ENCODE results near the gene GATD1.
"Not testable (repeated sequence)": the region's sequence is repeated elsewhere in the genome, so short reads cannot be mapped to it uniquely, and the experiment has no call there.

Gene GATD1

GRCh38 chr11:761526-762108 lies 15.7 kb downstream of the GATD1 start:
- DNase-seq: no peak

GRCh38 chr11:760236-760635 lies 17.1 kb downstream of the GATD1 start:
- no peak for DNase-seq

GRCh38 chr11:749731-750130 lies 27.6 kb downstream of the GATD1 start:
- DNase-seq: no peak

- no peak for DNase-seq
These were observed 29.3 kb downstream of the GATD1 start for GRCh38 chr11:748007-748359.

GRCh38 chr11:747158-748006 lies 29.9 kb downstream of the GATD1 start, which contains the start of gene TALDO1:
Gene TALDO1 (plus strand): TSS chr11:747464. CDS start chr11:747482, 18 bp downstream.
- peak; percentile 86 to 99 for DNase-seq

GRCh38 chr11:746289-747157 lies 30.8 kb downstream of the GATD1 start:
- peak; percentile 58 to 83 for DNase-seq

GRCh38 chr11:745428-745827 lies 31.9 kb downstream of the GATD1 start:
- no peak for DNase-seq

- DNase-seq: no peak
These were observed 34.6 kb downstream of the GATD1 start for GRCh38 chr11:742571-743201.

GRCh38 chr11:742156-742546 lies 35.1 kb downstream of the GATD1 start:
- DNase-seq: no peak

GRCh38 chr11:737899-738298 lies 39.4 kb downstream of the GATD1 start:
- not testable (repeated sequence) for DNase-seq

- DNase-seq: no peak
These were observed 39.9 kb downstream of the GATD1 start for GRCh38 chr11:737366-737765.

GRCh38 chr11:734541-734940 lies 42.7 kb downstream of the GATD1 start:
- not testable (repeated sequence) for DNase-seq

GRCh38 chr11:733072-733471 lies 44.2 kb downstream of the GATD1 start:
- DNase-seq: peak; percentile 31 to 68

- DNase-seq: no peak
These were observed 47.7 kb downstream of the GATD1 start for GRCh38 chr11:729492-730074.

- no peak for DNase-seq
These were observed 48.3 kb downstream of the GATD1 start for GRCh38 chr11:728901-729491.

GRCh38 chr11:727859-728748 lies 49.2 kb downstream of the GATD1 start:
- peak in 1 of 2 experiments; percentile 92 for DNase-seq

GRCh38 chr11:727281-727701 lies 50.0 kb downstream of the GATD1 start:
- DNase-seq: no peak

GRCh38 chr11:726278-727220 lies 50.7 kb downstream of the GATD1 start:
- peak; percentile 47 to 93 for DNase-seq

- peak in 1 of 2 experiments; percentile 91 for DNase-seq
These were observed 51.6 kb downstream of the GATD1 start for GRCh38 chr11:725624-726202.

Measured in NCI-H526 (cell line).